Measurements from ENCODE around the gene ZDHHC6.
"Not testable (repeated sequence)": the region's sequence is repeated elsewhere in the genome, so short reads cannot be mapped to it uniquely, and the experiment has no call there.

Gene ZDHHC6

GRCh38 chr10:112394475-112394875 lies 52.2 kb downstream of the ZDHHC6 start:
- H3K27ac ChIP-seq (ENCODE audit: low read depth in 2 of 2, low read length in 2 of 2) = peak overlapping the region; percentile 81 to 82
- peaks cover 30 to 39% of the 10 kb centered on the region in 2 donors for H3K36me3 ChIP-seq (ENCODE audit: control insufficient read depth in 2 of 2, insufficient read depth in 2 of 2, low read length in 2 of 2)
- peak overlapping the region in 1 of 2 donors; percentile 17 for H3K9ac ChIP-seq (ENCODE audit: low read depth in 1 of 2, low read length in 2 of 2)
- H3K9me3 ChIP-seq (ENCODE audit: control insufficient read depth in 2 of 2, low read length in 2 of 2) = no peaks in the 10 kb centered on the region
- peak overlapping the region in 1 of 2 donors; percentile 32 for H3K4me3 ChIP-seq (ENCODE audit: low read length in 2 of 2)
- peaks cover 35 to 40% of the 10 kb centered on the region in 2 donors for H3K4me1 ChIP-seq (ENCODE audit: control insufficient read depth in 2 of 2, insufficient read depth in 2 of 2, low read length in 2 of 2)
- no peaks in the 10 kb centered on the region for H3K27me3 ChIP-seq (ENCODE audit: control insufficient read depth in 2 of 2, insufficient read depth in 2 of 2, low read length in 2 of 2)

- Histone ChIP-seq H3K36me3 (ENCODE audit: control insufficient read depth in 2 of 2, insufficient read depth in 2 of 2, low read length in 2 of 2) (peaks cover 24 to 36% of the 10 kb centered on the region in 2 donors), H3K27ac (ENCODE audit: low read depth in 2 of 2, low read length in 2 of 2) (peak overlapping the region; percentile 81 to 82), H3K9me3 (ENCODE audit: control insufficient read depth in 2 of 2, low read length in 2 of 2) (no peaks in the 10 kb centered on the region), H3K9ac (ENCODE audit: low read depth in 1 of 2, low read length in 2 of 2) (no peak overlapping the region), H3K27me3 (ENCODE audit: control insufficient read depth in 2 of 2, insufficient read depth in 2 of 2, low read length in 2 of 2) (no peaks in the 10 kb centered on the region), H3K4me3 (ENCODE audit: low read length in 2 of 2) (no peak overlapping the region), H3K4me1 (ENCODE audit: control insufficient read depth in 2 of 2, insufficient read depth in 2 of 2, low read length in 2 of 2) (peaks cover 40 to 47% of the 10 kb centered on the region in 2 donors)
These were observed 52.9 kb downstream of the ZDHHC6 start for GRCh38 chr10:112393827-112394226.

GRCh38 chr10:112393341-112393740 lies 53.4 kb downstream of the ZDHHC6 start:
- peaks cover 42 to 52% of the 10 kb centered on the region in 2 donors for H3K4me1 ChIP-seq (ENCODE audit: control insufficient read depth in 2 of 2, insufficient read depth in 2 of 2, low read length in 2 of 2)
- peaks cover 21 to 32% of the 10 kb centered on the region in 2 donors for H3K36me3 ChIP-seq (ENCODE audit: control insufficient read depth in 2 of 2, insufficient read depth in 2 of 2, low read length in 2 of 2)
- no peak overlapping the region for H3K4me3 ChIP-seq (ENCODE audit: low read length in 2 of 2)
- H3K27ac ChIP-seq (ENCODE audit: low read depth in 2 of 2, low read length in 2 of 2) = peak overlapping the region; percentile 81 to 82
- H3K9ac ChIP-seq (ENCODE audit: low read depth in 1 of 2, low read length in 2 of 2) = no peak overlapping the region
- H3K27me3 ChIP-seq (ENCODE audit: control insufficient read depth in 2 of 2, insufficient read depth in 2 of 2, low read length in 2 of 2) = no peaks in the 10 kb centered on the region
- H3K9me3 ChIP-seq (ENCODE audit: control insufficient read depth in 2 of 2, low read length in 2 of 2) = no peaks in the 10 kb centered on the region

GRCh38 chr10:112390125-112390703 lies 56.5 kb downstream of the ZDHHC6 start:
- H3K36me3 ChIP-seq (ENCODE audit: control insufficient read depth in 2 of 2, insufficient read depth in 2 of 2, low read length in 2 of 2) = peaks cover 4 to 8% of the 10 kb centered on the region in 2 donors
- H3K27ac ChIP-seq (ENCODE audit: low read depth in 2 of 2, low read length in 2 of 2) = peak overlapping the region in 1 of 2 donors; percentile 18
- H3K9me3 ChIP-seq (ENCODE audit: control insufficient read depth in 2 of 2, low read length in 2 of 2) = no peaks in the 10 kb centered on the region
- no peak overlapping the region for H3K4me3 ChIP-seq (ENCODE audit: low read length in 2 of 2)
- no peak overlapping the region for H3K9ac ChIP-seq (ENCODE audit: low read depth in 1 of 2, low read length in 2 of 2)
- H3K27me3 ChIP-seq (ENCODE audit: control insufficient read depth in 2 of 2, insufficient read depth in 2 of 2, low read length in 2 of 2) = no peaks in the 10 kb centered on the region
- peaks cover 46 to 57% of the 10 kb centered on the region in 2 donors for H3K4me1 ChIP-seq (ENCODE audit: control insufficient read depth in 2 of 2, insufficient read depth in 2 of 2, low read length in 2 of 2)

- Histone ChIP-seq H3K36me3 (ENCODE audit: control insufficient read depth in 2 of 2, insufficient read depth in 2 of 2, low read length in 2 of 2) (peaks cover 0 to 3% of the 10 kb centered on the region in 2 donors), H3K4me3 (ENCODE audit: low read length in 2 of 2) (no peak overlapping the region), H3K9me3 (ENCODE audit: control insufficient read depth in 2 of 2, low read length in 2 of 2) (no peaks in the 10 kb centered on the region), H3K27me3 (ENCODE audit: control insufficient read depth in 2 of 2, insufficient read depth in 2 of 2, low read length in 2 of 2) (no peaks in the 10 kb centered on the region), H3K9ac (ENCODE audit: low read depth in 1 of 2, low read length in 2 of 2) (no peak overlapping the region), H3K27ac (ENCODE audit: low read depth in 2 of 2, low read length in 2 of 2) (peak overlapping the region; percentile 69 to 75), H3K4me1 (ENCODE audit: control insufficient read depth in 2 of 2, insufficient read depth in 2 of 2, low read length in 2 of 2) (peaks cover 49 to 60% of the 10 kb centered on the region in 2 donors)
These were observed 57.4 kb downstream of the ZDHHC6 start for GRCh38 chr10:112389271-112389822.

GRCh38 chr10:112388548-112388947 lies 58.2 kb downstream of the ZDHHC6 start:
- H3K9ac ChIP-seq (ENCODE audit: low read depth in 1 of 2, low read length in 2 of 2) = no peak overlapping the region
- H3K36me3 ChIP-seq (ENCODE audit: control insufficient read depth in 2 of 2, insufficient read depth in 2 of 2, low read length in 2 of 2) = peaks cover 0 to 3% of the 10 kb centered on the region in 2 donors
- no peaks in the 10 kb centered on the region for H3K27me3 ChIP-seq (ENCODE audit: control insufficient read depth in 2 of 2, insufficient read depth in 2 of 2, low read length in 2 of 2)
- peaks cover 49 to 58% of the 10 kb centered on the region in 2 donors for H3K4me1 ChIP-seq (ENCODE audit: control insufficient read depth in 2 of 2, insufficient read depth in 2 of 2, low read length in 2 of 2)
- peak overlapping the region; percentile 59 to 69 for H3K27ac ChIP-seq (ENCODE audit: low read depth in 2 of 2, low read length in 2 of 2)
- peak overlapping the region in 1 of 2 donors; percentile 28 for H3K4me3 ChIP-seq (ENCODE audit: low read length in 2 of 2)
- H3K9me3 ChIP-seq (ENCODE audit: control insufficient read depth in 2 of 2, low read length in 2 of 2) = no peaks in the 10 kb centered on the region

GRCh38 chr10:112388056-112388455 lies 58.7 kb downstream of the ZDHHC6 start:
- not testable (repeated sequence) for H3K9me3 ChIP-seq (ENCODE audit: control insufficient read depth in 2 of 2, low read length in 2 of 2); H3K36me3 ChIP-seq (ENCODE audit: control insufficient read depth in 2 of 2, insufficient read depth in 2 of 2, low read length in 2 of 2); H3K27me3 ChIP-seq (ENCODE audit: control insufficient read depth in 2 of 2, insufficient read depth in 2 of 2, low read length in 2 of 2); H3K9ac ChIP-seq (ENCODE audit: low read depth in 1 of 2, low read length in 2 of 2)
- peak overlapping the region in 1 of 2 donors; percentile 28 for H3K4me3 ChIP-seq (ENCODE audit: low read length in 2 of 2)
- peak overlapping the region; percentile 59 to 69 for H3K27ac ChIP-seq (ENCODE audit: low read depth in 2 of 2, low read length in 2 of 2)
- peaks cover 48 to 59% of the 10 kb centered on the region in 2 donors for H3K4me1 ChIP-seq (ENCODE audit: control insufficient read depth in 2 of 2, insufficient read depth in 2 of 2, low read length in 2 of 2)

GRCh38 chr10:112385201-112385600 lies 61.5 kb downstream of the ZDHHC6 start:
- Histone ChIP-seq H3K27ac (ENCODE audit: low read depth in 2 of 2, low read length in 2 of 2) (peak overlapping the region; percentile 17 to 25), H3K9ac (ENCODE audit: low read depth in 1 of 2, low read length in 2 of 2) (no peak overlapping the region), H3K4me3 (ENCODE audit: low read length in 2 of 2) (peak overlapping the region in 1 of 2 donors; percentile 43), H3K4me1 (ENCODE audit: control insufficient read depth in 2 of 2, insufficient read depth in 2 of 2, low read length in 2 of 2) (peaks cover 38 to 63% of the 10 kb centered on the region in 2 donors), H3K9me3 (ENCODE audit: control insufficient read depth in 2 of 2, low read length in 2 of 2) (no peaks in the 10 kb centered on the region), H3K36me3 (ENCODE audit: control insufficient read depth in 2 of 2, insufficient read depth in 2 of 2, low read length in 2 of 2) (peaks cover 7 to 9% of the 10 kb centered on the region in 2 donors), H3K27me3 (ENCODE audit: control insufficient read depth in 2 of 2, insufficient read depth in 2 of 2, low read length in 2 of 2) (no peaks in the 10 kb centered on the region)

- H3K36me3 ChIP-seq (ENCODE audit: control insufficient read depth in 2 of 2, insufficient read depth in 2 of 2, low read length in 2 of 2) = peaks cover 10 to 13% of the 10 kb centered on the region in 2 donors
- H3K4me3 ChIP-seq (ENCODE audit: low read length in 2 of 2) = no peak overlapping the region
- H3K4me1 ChIP-seq (ENCODE audit: control insufficient read depth in 2 of 2, insufficient read depth in 2 of 2, low read length in 2 of 2) = peaks cover 37 to 63% of the 10 kb centered on the region in 2 donors
- H3K9me3 ChIP-seq (ENCODE audit: control insufficient read depth in 2 of 2, low read length in 2 of 2) = no peaks in the 10 kb centered on the region
- no peak overlapping the region for H3K9ac ChIP-seq (ENCODE audit: low read depth in 1 of 2, low read length in 2 of 2)
- no peaks in the 10 kb centered on the region for H3K27me3 ChIP-seq (ENCODE audit: control insufficient read depth in 2 of 2, insufficient read depth in 2 of 2, low read length in 2 of 2)
- H3K27ac ChIP-seq (ENCODE audit: low read depth in 2 of 2, low read length in 2 of 2) = peak overlapping the region; percentile 25 to 56
These were observed 62.6 kb downstream of the ZDHHC6 start for GRCh38 chr10:112384141-112384540.

GRCh38 chr10:112383325-112383724 lies 63.4 kb downstream of the ZDHHC6 start:
- no peak overlapping the region for H3K9ac ChIP-seq (ENCODE audit: low read depth in 1 of 2, low read length in 2 of 2)
- H3K27ac ChIP-seq (ENCODE audit: low read depth in 2 of 2, low read length in 2 of 2) = peak overlapping the region; percentile 45 to 56
- H3K4me1 ChIP-seq (ENCODE audit: control insufficient read depth in 2 of 2, insufficient read depth in 2 of 2, low read length in 2 of 2) = peaks cover 35 to 61% of the 10 kb centered on the region in 2 donors
- no peaks in the 10 kb centered on the region for H3K27me3 ChIP-seq (ENCODE audit: control insufficient read depth in 2 of 2, insufficient read depth in 2 of 2, low read length in 2 of 2)
- H3K4me3 ChIP-seq (ENCODE audit: low read length in 2 of 2) = no peak overlapping the region
- H3K9me3 ChIP-seq (ENCODE audit: control insufficient read depth in 2 of 2, low read length in 2 of 2) = no peaks in the 10 kb centered on the region
- peaks cover 14 to 17% of the 10 kb centered on the region in 2 donors for H3K36me3 ChIP-seq (ENCODE audit: control insufficient read depth in 2 of 2, insufficient read depth in 2 of 2, low read length in 2 of 2)

All from mucosa of rectum (tissue), 2 donors.